Stimulated activated CD4-positive, alpha-beta T cell treated with anti-CD3 and anti-CD28 coated beads, Interleukin-12 subunit alpha, Interleukin-12 subunit beta, amount 100 ng/mL, for 48 hours (primary cell): ENCODE results near the gene LRP1.

Experiments used
- DNase-seq, 3 donors: peaks; one replicate each; pipeline ENCODE4 v3.0.0-alpha.2; 2020; ENCODE audit warnings: low read depth in 2 of 3, low spot score in 1 of 3

LRP1 gene

DNA sequence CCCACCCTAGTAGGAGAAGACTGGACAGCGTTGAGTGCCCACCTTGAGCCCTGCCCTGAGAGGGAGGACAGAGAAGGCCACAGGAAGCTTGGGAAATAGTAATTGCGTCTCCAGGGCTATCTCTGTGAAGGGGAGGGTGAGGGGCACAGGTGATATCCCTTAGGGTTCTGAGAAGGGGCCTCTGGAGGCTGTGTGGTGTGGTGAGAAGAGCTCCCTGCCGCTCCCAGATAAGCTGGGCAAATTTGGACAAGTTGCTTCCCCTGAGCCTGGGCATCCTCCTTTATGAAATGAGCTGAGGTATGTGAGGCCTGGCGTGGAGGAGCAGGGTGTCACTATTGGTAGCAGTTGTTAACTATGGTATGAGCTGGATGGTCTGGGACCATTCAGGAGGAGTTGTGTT lies 42.6 kb downstream of the LRP1 start:
- no peak for DNase-seq

DNA sequence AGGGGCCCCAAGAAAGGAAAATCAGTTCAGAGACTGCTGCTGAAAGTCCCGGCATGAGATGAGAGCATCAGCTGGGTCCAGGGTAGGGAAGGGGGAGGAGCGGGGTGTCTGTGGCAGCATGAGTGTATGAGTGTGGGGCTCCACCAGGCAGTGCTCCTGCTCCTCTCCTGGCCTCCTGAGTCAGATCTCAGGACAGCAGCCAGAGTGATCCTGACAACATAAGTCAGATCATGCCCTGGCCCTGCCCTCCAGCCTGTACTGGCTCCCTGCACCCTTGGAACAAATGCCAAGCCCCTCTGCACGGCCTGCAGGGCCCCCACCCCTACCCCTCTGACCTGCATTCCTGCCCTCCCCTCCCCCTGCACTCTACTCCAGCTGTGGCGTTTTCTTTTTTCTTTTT lies 43.4 kb downstream of the LRP1 start:
- no peak for DNase-seq

DNA sequence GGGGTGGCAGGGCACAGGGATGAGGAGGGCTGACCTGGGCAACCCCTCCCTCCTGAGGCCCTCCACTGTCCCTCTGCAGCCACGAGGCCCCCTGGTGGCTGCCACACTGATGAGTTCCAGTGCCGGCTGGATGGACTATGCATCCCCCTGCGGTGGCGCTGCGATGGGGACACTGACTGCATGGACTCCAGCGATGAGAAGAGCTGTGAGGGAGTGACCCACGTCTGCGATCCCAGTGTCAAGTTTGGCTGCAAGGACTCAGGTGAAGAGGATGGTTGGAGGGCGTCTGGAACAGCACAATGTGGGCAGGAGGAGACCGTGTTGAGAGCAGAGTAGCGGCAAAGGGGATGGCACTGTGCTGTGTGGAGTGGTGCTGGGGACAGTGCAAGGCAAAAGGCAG lies 44.8 kb downstream of the LRP1 start:
- no peak for DNase-seq

DNA sequence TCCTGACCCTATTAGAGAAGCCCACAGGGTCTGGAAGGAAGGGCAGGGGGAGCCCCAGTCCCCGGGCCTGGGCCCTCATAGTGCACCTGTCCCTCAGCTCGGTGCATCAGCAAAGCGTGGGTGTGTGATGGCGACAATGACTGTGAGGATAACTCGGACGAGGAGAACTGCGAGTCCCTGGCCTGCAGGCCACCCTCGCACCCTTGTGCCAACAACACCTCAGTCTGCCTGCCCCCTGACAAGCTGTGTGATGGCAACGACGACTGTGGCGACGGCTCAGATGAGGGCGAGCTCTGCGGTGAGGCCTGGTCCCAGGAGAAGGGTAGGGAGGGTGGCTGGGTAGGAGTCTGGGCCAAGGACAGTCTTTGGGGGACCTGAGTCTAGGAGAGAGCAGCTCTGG lies 45.4 kb downstream of the LRP1 start:
- no peak for DNase-seq

DNA sequence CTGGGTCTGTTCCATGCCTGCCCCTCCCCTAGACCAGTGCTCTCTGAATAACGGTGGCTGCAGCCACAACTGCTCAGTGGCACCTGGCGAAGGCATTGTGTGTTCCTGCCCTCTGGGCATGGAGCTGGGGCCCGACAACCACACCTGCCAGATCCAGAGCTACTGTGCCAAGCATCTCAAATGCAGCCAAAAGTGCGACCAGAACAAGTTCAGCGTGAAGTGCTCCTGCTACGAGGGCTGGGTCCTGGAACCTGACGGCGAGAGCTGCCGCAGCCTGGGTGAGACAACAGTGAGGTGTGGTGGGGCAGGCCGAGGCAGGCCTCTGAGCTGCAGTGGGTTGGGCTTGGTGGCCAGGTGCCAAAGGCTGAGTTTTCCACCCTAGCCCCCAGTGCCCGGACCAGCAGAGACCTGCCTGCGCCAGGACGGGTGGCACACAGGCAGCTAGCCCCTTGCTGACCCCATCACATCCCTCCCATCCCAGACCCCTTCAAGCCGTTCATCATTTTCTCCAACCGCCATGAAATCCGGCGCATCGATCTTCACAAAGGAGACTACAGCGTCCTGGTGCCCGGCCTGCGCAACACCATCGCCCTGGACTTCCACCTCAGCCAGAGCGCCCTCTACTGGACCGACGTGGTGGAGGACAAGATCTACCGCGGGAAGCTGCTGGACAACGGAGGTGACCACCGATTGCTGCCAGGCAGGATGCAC lies 47.3 kb downstream of the LRP1 start:
- DNase-seq = peak; percentile 14 to 50 (median 49)

DNA sequence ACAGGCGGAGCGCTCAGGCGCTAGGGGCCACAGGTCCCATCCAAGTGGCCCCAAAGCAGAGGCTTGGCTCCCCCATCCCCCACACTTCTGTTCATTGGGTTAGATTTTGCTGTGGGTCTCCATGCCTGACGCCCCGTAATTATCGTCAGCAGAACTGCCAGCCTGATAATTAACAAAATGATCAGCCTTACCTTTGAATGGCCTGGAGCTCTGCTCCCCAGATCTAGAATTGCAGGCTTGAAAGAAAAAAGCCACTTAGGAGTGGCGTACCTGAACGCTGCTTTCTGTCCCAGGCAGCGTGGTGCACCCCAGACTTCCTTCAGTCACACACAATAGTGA lies 47.8 kb downstream of the LRP1 start:
- DNase-seq = no peak

DNA sequence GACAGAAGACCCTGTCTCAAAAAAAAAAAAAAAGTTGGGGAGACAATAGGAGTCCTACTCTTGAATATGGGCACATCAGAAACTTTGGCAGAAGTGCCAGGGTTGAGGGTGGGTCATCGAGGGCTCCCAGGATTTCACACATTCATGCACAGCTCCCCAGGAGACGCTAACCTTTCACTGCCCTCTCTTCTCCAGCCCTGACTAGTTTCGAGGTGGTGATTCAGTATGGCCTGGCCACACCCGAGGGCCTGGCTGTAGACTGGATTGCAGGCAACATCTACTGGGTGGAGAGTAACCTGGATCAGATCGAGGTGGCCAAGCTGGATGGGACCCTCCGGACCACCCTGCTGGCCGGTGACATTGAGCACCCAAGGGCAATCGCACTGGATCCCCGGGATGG lies 48.6 kb downstream of the LRP1 start:
- DNase-seq = no peak

DNA sequence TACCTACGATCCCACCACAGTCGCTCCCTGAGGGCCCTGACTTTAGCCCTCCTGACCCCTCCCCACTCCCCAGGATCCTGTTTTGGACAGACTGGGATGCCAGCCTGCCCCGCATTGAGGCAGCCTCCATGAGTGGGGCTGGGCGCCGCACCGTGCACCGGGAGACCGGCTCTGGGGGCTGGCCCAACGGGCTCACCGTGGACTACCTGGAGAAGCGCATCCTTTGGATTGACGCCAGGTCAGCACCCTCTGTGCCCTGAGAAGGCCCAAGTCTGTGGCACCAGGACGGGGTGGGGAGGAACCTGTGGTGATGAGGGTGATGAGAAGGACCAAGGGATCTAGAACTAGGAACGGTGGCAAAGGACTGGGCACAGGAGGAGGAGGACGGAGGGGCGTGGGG lies 49.1 kb downstream of the LRP1 start:
- DNase-seq = no peak

DNA sequence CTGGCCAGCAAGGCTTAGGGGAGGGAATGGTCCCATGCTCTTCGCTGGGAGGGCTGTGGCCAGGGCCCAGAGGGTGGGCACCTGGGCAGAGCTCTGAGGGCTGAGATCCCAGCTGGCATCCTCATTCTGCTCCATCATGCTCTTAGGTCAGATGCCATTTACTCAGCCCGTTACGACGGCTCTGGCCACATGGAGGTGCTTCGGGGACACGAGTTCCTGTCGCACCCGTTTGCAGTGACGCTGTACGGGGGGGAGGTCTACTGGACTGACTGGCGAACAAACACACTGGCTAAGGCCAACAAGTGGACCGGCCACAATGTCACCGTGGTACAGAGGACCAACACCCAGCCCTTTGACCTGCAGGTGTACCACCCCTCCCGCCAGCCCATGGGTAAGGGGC lies 49.9 kb downstream of the LRP1 start:
- DNase-seq = no peak

DNA sequence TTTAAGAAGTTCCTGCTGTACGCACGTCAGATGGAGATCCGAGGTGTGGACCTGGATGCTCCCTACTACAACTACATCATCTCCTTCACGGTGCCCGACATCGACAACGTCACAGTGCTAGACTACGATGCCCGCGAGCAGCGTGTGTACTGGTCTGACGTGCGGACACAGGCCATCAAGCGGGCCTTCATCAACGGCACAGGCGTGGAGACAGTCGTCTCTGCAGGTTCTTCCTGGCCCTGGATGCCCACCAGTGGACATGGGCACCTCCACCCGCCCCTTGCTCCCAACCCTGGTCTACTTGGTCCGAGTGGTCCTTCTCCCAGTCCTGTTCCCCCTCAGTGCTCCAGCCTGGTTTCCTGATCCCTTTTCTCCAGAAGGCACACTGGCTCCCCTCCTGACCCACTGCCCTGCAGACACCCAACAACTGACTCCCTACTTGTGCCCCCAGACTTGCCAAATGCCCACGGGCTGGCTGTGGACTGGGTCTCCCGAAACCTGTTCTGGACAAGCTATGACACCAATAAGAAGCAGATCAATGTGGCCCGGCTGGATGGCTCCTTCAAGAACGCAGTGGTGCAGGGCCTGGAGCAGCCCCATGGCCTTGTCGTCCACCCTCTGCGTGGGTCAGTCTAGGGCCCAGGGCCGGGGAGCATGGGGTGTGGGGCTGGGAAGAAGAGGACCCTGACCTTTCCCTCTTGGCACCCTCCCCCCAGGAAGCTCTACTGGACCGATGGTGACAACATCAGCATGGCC lies 51.2 kb downstream of the LRP1 start:
- DNase-seq = no peak

DNA sequence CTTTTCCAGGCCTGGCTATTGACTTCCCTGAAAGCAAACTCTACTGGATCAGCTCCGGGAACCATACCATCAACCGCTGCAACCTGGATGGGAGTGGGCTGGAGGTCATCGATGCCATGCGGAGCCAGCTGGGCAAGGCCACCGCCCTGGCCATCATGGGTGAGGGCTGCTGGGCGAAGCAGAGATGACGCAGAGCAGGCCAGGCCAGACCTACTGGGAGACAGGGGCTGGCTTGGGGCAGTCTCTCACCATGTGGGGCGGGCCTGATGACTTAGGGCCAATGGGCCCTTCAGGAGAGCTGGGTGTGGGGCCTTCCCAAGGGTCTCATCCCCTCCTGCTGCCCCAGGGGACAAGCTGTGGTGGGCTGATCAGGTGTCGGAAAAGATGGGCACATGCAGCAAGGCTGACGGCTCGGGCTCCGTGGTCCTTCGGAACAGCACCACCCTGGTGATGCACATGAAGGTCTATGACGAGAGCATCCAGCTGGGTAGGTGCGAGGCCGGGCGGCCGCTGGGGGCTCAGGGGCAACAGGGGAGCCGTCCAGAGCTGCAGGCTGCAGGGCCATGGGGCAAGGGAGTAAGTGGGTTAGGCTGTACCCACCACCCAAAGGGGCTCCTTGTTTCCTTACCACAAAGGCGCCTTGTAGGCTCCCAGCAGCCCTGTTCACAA lies 52.2 kb downstream of the LRP1 start:
- no peak for DNase-seq

DNA sequence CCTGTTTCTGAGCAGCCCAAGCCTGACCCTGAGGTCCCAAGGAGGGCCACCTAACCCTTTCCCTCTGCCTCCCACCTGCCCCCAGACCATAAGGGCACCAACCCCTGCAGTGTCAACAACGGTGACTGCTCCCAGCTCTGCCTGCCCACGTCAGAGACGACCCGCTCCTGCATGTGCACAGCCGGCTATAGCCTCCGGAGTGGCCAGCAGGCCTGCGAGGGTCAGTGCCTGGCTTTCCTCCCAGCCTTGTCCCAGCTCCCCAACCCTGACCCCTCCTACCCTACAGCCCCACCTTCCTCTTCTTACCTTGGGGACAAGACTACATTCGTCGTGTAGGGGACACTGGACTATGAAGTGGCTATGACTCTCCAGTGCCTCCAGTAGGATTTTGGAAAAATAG lies 52.8 kb downstream of the LRP1 start:
- no peak for DNase-seq

DNA sequence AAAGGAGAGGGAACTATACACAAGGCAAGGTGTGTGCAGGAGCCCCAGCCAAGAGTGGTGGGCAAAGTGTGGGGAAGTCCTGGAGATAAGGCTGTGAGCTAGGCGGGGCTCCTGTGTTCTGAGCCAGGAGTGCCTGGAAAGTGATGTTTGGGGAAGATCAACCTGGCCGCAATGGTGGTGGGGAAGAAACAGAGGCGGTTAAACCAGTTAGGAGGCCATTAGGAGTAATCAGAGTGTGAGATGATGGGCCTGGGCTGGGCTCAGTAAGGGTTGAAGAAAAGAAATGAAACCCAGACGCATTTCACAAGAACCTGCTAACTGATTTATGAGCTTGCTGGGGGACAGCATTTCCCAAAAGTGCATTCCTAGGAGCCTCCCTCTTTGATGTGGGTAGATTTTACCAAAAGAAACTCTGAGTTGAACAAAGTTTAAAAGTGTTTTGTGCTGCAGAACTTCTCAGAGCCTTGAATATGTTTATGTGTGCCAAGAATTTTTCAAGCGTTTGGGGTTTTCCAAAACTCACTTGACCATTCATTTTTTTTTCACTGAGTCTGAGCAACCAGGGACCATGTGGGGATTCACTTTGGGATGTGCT lies 53.4 kb downstream of the LRP1 start:
- DNase-seq = no peak

DNA sequence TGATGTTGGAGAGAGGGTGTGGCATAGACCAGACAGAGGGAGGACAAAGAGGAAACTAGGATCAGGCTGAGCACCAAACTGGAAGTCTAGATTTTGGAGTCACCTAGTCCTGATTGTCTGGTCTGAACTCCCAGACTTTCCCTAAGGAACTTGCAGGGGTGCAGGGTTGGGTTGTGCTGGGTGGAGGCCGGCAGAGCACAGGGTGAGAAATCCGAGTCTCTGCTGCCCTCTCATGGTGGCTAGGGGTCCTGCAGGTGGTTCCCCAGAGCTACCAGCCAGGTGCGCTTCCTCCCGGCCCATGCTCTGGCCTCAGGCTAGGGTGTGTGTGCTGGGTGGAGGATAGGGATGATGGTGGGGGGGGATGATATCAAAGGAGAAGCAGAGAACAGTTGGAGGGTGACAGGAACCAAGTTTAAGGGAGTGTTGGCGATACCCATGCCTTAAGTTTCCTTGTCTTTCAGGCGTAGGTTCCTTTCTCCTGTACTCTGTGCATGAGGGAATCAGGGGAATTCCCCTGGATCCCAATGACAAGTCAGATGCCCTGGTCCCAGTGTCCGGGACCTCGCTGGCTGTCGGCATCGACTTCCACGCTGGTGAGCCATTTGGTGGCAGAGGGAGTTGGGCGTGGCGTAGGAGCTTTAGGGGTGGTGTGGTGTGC lies 54.8 kb downstream of the LRP1 start:
- peak; percentile 65 to 93 (median 71) for DNase-seq

DNA sequence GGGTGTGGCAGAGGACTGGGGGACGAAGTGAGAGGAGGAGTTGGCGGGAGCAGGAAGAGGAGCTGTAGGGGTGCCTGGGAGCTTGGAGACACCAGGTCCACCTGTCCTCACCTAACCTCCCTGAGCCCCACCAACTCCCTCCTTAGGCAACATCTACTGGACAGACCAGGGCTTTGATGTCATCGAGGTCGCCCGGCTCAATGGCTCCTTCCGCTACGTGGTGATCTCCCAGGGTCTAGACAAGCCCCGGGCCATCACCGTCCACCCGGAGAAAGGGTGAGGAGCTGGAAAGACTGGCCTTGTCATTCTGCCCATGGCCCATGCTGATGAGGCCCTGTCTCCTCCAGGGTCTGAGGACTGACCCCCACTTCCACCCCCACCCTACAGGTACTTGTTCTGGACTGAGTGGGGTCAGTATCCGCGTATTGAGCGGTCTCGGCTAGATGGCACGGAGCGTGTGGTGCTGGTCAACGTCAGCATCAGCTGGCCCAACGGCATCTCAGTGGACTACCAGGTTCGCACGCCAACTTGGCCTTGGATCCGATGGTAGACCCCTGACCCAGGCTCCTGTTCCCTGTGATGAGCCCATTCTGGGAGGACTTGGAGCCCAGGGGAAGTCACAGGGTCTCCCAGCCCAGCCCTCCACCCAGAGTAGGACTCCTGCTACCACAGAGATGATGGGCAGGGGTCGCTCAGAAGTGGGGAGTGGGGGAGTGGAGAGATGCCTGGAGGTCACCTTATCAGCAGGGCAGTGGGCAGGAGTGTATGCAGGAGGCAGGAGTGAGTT lies 55.8 kb downstream of the LRP1 start:
- no peak for DNase-seq

DNA sequence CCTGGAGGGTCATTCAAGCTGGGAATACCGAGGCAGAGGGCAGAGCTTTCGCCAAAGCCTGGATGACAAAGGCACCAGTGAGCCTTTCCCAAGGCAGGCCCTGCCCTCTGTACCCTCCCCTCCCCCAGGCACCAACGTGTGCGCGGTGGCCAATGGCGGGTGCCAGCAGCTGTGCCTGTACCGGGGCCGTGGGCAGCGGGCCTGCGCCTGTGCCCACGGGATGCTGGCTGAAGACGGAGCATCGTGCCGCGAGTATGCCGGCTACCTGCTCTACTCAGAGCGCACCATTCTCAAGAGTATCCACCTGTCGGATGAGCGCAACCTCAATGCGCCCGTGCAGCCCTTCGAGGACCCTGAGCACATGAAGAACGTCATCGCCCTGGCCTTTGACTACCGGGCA lies 57.1 kb downstream of the LRP1 start:
- no peak for DNase-seq

DNA sequence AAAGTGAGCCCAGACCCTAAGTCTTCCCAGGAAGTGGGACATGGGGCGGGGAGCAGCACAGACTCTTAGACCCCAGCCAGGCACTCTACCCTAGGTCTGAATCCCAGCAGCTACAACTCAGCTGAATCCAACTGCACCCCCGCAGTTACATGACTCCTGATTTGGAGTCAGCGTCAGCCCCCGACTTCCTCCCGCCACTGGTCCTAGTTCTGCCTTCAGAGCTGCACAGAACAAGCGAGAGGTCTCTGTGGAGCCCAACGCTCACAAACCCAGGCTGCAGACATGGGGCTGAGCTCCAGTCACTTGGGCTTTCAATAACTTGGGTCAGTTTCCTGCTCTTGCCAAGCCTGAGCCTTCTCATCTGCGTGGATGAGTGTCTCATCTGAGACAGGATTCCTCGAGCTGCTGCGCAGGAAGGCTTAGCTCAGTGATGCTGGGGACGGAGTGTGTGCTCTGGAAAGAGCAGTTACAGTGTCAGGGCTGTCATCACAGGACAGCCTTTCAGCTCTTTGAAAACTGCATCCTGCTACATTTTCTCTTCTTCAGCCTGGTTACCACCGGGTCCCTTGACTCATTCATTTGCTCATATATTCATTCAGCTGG lies 57.7 kb downstream of the LRP1 start:
- no peak for DNase-seq

DNA sequence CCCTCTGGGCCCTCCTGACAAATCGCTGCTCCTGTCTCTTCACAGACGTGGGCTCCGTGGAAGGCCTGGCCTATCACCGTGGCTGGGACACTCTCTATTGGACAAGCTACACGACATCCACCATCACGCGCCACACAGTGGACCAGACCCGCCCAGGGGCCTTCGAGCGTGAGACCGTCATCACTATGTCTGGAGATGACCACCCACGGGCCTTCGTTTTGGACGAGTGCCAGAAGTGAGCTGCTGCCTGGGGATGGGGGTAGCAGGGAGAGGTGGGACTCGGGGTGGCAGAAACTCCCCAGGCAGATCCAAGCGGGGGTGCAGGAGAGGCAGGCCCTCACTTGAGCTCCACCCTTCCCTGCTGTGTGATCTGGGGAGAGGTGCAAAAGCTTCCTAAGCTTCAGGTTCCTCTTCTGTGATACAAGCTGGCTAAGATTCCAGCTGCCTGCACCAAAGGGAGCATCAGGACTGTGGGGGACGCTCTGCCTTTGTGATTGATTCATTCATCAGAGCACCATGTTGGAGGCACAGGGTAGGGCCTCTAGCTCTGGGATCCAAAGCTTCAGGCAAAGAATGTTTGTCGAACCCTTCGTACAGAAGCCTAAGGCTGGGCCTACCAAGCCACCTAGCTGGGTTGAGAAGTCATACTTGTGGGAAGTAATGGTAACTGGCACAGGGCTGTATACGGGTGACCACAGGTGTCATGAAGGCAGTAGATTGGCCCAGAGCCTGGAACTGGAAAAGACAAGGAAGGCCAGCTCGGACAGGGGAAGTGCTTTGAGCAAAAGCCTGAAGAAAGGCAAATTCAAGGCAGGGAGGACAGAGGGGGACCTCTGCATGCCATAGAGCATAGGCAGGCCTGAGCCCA lies 59.2 kb downstream of the LRP1 start:
- DNase-seq = no peak

DNA sequence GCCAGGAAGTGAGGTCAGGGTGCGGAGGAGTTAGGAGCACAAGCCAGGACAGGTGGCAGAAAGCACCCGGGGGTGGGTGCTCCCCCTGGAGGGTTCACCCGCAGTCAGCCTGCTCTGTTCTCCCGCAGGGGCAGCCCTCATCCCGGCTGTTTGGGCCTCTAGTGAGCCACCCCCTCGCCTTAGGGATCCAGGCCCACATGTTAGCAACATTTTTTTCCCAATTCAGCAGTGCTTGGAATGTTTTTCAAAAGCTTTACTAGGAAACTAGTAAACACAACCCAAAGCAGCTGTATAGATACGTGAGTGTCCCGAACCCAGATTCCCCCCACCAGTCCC lies 59.8 kb downstream of the LRP1 start:
- DNase-seq = no peak

DNA sequence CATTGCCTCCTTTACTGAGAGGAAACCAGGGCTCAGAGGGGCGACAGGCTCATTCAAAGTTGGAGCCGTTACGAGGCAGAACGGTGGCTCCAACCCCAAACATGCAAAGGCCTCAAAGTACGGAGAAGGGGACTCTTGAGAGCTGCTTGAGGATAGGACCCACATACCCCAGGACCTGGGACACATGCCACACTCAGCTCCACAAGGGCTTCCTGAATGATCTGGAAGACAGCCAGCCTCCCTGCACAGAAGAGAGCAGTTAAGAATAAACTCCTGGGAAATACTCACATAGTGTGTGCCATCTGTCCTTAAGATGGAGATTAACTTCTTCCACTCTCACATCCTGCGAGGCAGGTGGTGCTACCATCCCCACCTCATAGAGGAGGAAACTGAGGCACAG lies 61.8 kb downstream of the LRP1 start:
- DNase-seq = no peak
